Measurements from ENCODE around the gene KCNIP4. TPM values are rescaled to one million over a fixed set of nuclear protein-coding genes. Genes with fewer than 3 reads are reported as not detected.

Gene KCNIP4
- total RNA-seq, 1 donor from 2014 or later = 0.53 TPM

GRCh38 chr4:20995015-20995414, 953.6 kb downstream of the KCNIP4 start:
- FAIRE-seq = no peak
- no peak for TF ChIP-seq CTCF (IDR thresholded peaks at IDR 0.05; ENCODE audit: insufficient read depth, low read length, severe bottlenecking)

GRCh38 chr4:20992002-20992401, 956.6 kb downstream of the KCNIP4 start:
- FAIRE-seq = no peak
- no peaks in the 10 kb centered on the region for H3K27me3 ChIP-seq (ENCODE audit: control insufficient read depth, insufficient read depth, low read length)
- no peak overlapping the region for H3K4me3 ChIP-seq (ENCODE audit: low read depth, low read length)
- TF ChIP-seq CTCF (IDR thresholded peaks at IDR 0.05; ENCODE audit: insufficient read depth, low read length, severe bottlenecking) = no peak
- DNase-seq (ENCODE audit: low read depth) = peak; percentile 34
- H3K36me3 ChIP-seq (ENCODE audit: control insufficient read depth, insufficient read depth, low read length) = no peaks in the 10 kb centered on the region

More at GRCh38 chr4:20995015-20995414, 953.6 kb downstream of the KCNIP4 start:
- H3K4me3 ChIP-seq (ENCODE audit: low read depth, low read length) = no peak overlapping the region
- no peaks in the 10 kb centered on the region for H3K27me3 ChIP-seq (ENCODE audit: control insufficient read depth, insufficient read depth, low read length)
- DNase-seq (ENCODE audit: low read depth) = no peak
- H3K36me3 ChIP-seq (ENCODE audit: control insufficient read depth, insufficient read depth, low read length) = no peaks in the 10 kb centered on the region

DNA sequence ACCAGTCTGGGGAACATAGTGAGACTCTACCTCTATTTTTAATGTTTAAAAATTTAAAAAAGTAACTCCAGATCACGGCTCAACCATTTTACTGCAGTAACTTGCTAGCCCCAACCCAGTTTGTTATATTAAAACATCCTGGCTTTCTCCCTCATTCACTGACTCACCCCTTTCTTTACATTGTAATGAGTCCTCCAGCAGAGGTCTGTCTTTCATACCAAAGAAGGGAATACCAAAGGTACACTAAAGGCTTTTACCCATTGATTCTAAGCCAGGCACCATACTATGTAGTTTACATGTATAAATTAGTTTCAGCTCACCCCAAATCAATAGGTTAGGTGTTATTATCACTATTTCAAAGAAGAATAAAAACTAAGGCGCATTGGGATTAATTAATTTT, 961.4 kb downstream of the KCNIP4 start:
- Histone ChIP-seq H3K4me3 (ENCODE audit: low read depth, low read length) (no peak overlapping the region), H3K36me3 (ENCODE audit: control insufficient read depth, insufficient read depth, low read length) (no peaks in the 10 kb centered on the region), H3K27me3 (ENCODE audit: control insufficient read depth, insufficient read depth, low read length) (peaks cover 5% of the 10 kb centered on the region)
- FAIRE-seq = no peak
- no peak for TF ChIP-seq CTCF (IDR thresholded peaks at IDR 0.05; ENCODE audit: insufficient read depth, low read length, severe bottlenecking)
- no peak for DNase-seq (ENCODE audit: low read depth)

DNA sequence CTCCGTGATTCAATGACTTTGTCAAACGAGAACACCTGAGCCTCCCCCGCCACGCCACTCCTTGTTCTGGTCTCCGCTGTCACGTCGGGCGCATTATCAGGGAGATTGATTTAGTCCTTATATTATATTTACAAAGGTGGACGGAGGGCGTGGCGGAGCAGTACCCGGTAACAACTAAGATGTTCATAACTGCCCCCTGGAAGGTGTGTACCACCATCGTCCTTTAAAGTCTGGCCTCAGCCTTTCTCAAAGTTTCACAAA, 964.1 kb downstream of the KCNIP4 start:
- TF ChIP-seq CTCF (IDR thresholded peaks at IDR 0.05; ENCODE audit: insufficient read depth, low read length, severe bottlenecking) = no peak
- Histone ChIP-seq H3K36me3 (ENCODE audit: control insufficient read depth, insufficient read depth, low read length) (no peaks in the 10 kb centered on the region), H3K27me3 (ENCODE audit: control insufficient read depth, insufficient read depth, low read length) (peaks cover 5% of the 10 kb centered on the region), H3K4me3 (ENCODE audit: low read depth, low read length) (no peak overlapping the region)
- FAIRE-seq (no peak), DNase-seq (ENCODE audit: low read depth) (no peak)

DNA sequence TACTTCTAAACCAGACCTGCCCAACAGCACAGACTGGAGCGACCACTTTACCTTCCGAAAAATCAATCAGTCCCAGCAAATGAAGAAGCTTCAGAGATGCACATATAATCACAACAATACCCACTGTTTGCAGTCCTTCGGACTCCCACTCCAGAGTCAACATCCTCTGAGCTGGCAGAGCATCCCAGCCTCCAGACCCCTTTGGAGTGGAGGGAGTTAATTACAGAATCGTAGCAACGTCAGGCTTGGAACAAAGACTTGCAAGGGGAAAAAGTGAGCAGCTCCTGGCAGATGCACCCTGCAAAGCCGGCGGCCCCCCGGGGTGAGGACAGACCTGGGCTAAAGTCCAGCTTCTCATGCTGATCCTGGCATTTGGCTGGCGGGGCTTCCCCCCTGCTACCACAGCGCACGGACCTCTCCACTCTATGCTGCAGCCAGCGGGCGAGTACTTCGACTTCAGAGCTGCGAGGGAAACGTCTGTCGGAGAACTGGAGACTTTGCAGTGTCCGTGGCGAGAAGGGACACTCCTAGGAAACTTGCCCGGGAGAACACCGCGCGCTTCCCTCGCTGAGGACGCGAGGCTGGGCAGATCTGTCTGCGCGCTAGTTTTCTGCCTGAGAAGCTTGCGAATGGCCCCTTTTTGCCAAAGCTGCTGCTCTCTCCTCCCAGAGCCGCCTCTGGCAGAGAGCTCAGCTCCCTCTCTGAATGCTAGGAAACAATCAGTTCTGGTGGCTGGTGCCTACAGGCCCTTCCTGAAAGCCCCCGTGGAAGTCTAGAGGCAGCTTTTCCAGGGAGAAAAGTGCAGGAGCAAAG, 964.6 kb downstream of the KCNIP4 start:
- TF ChIP-seq CTCF (IDR thresholded peaks at IDR 0.05; ENCODE audit: insufficient read depth, low read length, severe bottlenecking) = no peak
- no peak for FAIRE-seq
- H3K4me3 ChIP-seq (ENCODE audit: low read depth, low read length) = no peak overlapping the region

DNA sequence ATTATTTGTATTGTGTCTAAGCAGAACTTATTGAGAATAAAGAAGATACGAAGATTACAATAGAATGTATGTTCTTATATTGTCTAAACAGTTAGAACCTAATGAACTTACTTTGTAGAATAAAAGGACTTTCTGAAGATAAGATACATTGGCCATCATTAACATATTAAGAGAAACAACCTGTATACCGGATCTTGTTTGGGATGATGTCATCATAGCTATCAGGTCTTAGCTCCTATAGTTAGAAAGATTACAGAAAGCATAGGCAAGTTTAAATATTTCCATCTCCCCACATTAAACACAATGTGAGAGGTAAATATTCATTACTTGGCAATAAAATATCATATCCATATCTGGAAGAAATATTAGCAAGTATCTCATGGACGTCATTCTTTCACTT, 966.0 kb downstream of the KCNIP4 start:
- no peak overlapping the region for H3K4me3 ChIP-seq (ENCODE audit: low read depth, low read length)
- FAIRE-seq (no peak), DNase-seq (ENCODE audit: low read depth) (no peak)
- no peaks in the 10 kb centered on the region for H3K36me3 ChIP-seq (ENCODE audit: control insufficient read depth, insufficient read depth, low read length)
- TF ChIP-seq CTCF (IDR thresholded peaks at IDR 0.05; ENCODE audit: insufficient read depth, low read length, severe bottlenecking) = no peak
- H3K27me3 ChIP-seq (ENCODE audit: control insufficient read depth, insufficient read depth, low read length) = peaks cover 5% of the 10 kb centered on the region

More for the DNA sequence above, 964.6 kb downstream of the KCNIP4 start:
- DNase-seq (ENCODE audit: low read depth) = no peak
- Histone ChIP-seq H3K36me3 (ENCODE audit: control insufficient read depth, insufficient read depth, low read length) (no peaks in the 10 kb centered on the region), H3K27me3 (ENCODE audit: control insufficient read depth, insufficient read depth, low read length) (peaks cover 5% of the 10 kb centered on the region)

Measured in bronchial epithelial cell (primary cell).